Gastroesophageal sphincter (tissue), 3 donors: ENCODE data around the gene CD177.

Experiments used
- CTCF ChIP-seq, 4 experiments: fragments of 200-600 bp in 2 of 4; fragments of 450-650 bp in 2 of 4; sonication (generic) in 1 of 4; IDR thresholded peaks; one replicate each; pipeline ENCODE4 v1.5.1; 2017 to 2019; ENCODE audit warnings: antibody characterized with exemption in 4 of 4, mild to moderate bottlenecking in 2 of 4, moderate library complexity in 2 of 4
- POLR2A ChIP-seq, 2 donors: fragments of 450-650 bp; IDR thresholded peaks; one replicate each; pipeline ENCODE4 v1.6.1; 2017; ENCODE audit warnings: antibody characterized with exemption in 2 of 2, mild to moderate bottlenecking in 2 of 2, moderate library complexity in 1 of 2

DNA sequence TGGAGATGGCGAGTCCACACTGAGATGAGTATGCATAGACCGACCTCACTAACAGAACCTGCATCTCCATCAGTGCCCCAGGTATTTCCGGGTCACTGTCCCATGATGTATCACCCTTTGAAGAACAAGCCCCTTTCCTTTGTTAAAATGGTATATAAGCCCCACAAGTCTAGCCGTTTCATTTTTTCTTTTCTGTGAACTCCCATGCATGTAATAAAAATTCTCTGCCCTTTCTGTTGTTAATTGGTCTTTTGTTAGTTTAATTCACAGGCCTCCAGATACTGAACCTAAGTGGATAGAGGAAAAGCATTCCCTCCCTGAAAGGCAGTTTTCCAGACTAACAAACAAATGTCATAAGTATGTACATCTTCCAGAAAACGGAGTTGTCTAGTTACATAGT, 15.0 kb upstream of the CD177 start:
- no peak for TF ChIP-seq CTCF (IDR thresholded peaks at IDR 0.05)
- no peak for TF ChIP-seq POLR2A (IDR thresholded peaks at IDR 0.05)
